SK-N-SH (cell line): Measurements from ENCODE around the gene TGM2. TPM values are rescaled to one million over a fixed set of nuclear protein-coding genes. Genes with fewer than 3 reads are reported as not detected.

Experiments used
- CHD2 ChIP-seq: fragments of 150-350 bp; IDR thresholded peaks from 2 replicates; pipeline ENCODE4 v1.6.1; 2018; ENCODE audit warnings: low read length; ENCODE audit not compliant: partially characterized antibody
- ELF1 ChIP-seq: IDR thresholded peaks from 2 replicates; pipeline ENCODE4 v1.4.0; 2012
- EP300 ChIP-seq, 2 experiments: IDR thresholded peaks; 2 replicates each; pipeline versions ENCODE4 v1.4.0 to v1.6.1; 2012; ENCODE audit warnings: borderline replicate concordance in 1 of 2, low read depth in 1 of 2, low read length in 1 of 2
- EZH2phosphoT487 ChIP-seq: fragments of 200-600 bp; sonication (generic); IDR thresholded peaks from 2 replicates; pipeline ENCODE4 v1.6.1; 2017; ENCODE audit warnings: low read depth, mixed run types, mild to moderate bottlenecking, antibody characterized with exemption, moderate library complexity, borderline replicate concordance
- FOSL2 ChIP-seq: IDR thresholded peaks from 2 replicates; pipeline ENCODE4 v1.4.0; 2012; ENCODE audit warnings: low read depth, mild to moderate bottlenecking, moderate library complexity, borderline replicate concordance
- FOXM1 ChIP-seq: IDR thresholded peaks from 2 replicates; pipeline ENCODE4 v1.4.0; 2012; ENCODE audit warnings: low read depth, mild to moderate bottlenecking
- JUND ChIP-seq: IDR thresholded peaks from 2 replicates; pipeline ENCODE4 v1.4.0; 2012
- MEF2A ChIP-seq: IDR thresholded peaks from 2 replicates; pipeline ENCODE4 v1.4.0; 2012; ENCODE audit warnings: low read depth, borderline replicate concordance
- POLR2AphosphoS5 ChIP-seq: IDR thresholded peaks from 2 replicates; pipeline ENCODE4 v1.6.1; 2012; ENCODE audit warnings: low read depth, low read length
- RCOR1 ChIP-seq: fragments of 150-350 bp; IDR thresholded peaks from 2 replicates; pipeline ENCODE4 v1.6.1; 2017; ENCODE audit warnings: antibody characterized with exemption, low read length
- RFX5 ChIP-seq: IDR thresholded peaks from 2 replicates; pipeline ENCODE4 v1.6.1; 2012; ENCODE audit warnings: mild to moderate bottlenecking, improper control_type of control experiment, low read length
- RXRA ChIP-seq: IDR thresholded peaks from 2 replicates; pipeline ENCODE4 v1.4.0; 2012; ENCODE audit warnings: low read depth, mild to moderate bottlenecking, borderline replicate concordance
- SIN3A ChIP-seq: IDR thresholded peaks from 2 replicates; pipeline ENCODE4 v1.6.1; 2012; ENCODE audit warnings: low read depth, mild to moderate bottlenecking, low read length, moderate library complexity, borderline replicate concordance
- YY1 ChIP-seq: IDR thresholded peaks from 2 replicates; pipeline ENCODE4 v1.4.0; 2012; ENCODE audit warnings: low read depth, mild to moderate bottlenecking
- polyA plus RNA-seq, 3 experiments: library from polyadenylated mRNA; depleted of rRNA; stranded (reverse); fragments of >200 nt; gene quantifications; 2 replicates each; pipeline ENCODE4 v1.2.3, GENCODE V29; 2012
- TF ChIP-seq, protein P1 (sequence below): IDR thresholded peaks from 2 replicates; pipeline ENCODE4 v1.6.1; 2012; ENCODE audit warnings: mild to moderate bottlenecking, low read depth, low read length, moderate library complexity
- TF ChIP-seq, protein P2 (sequence below): IDR thresholded peaks from 2 replicates; pipeline ENCODE4 v1.4.0; 2012; ENCODE audit warnings: low read depth
- TF ChIP-seq, protein P3 (sequence below): fragments of 150-350 bp; IDR thresholded peaks from 2 replicates; pipeline ENCODE4 v1.6.1; 2016; ENCODE audit warnings: mild to moderate bottlenecking, low read depth, low read length
- TF ChIP-seq, protein P4 (sequence below): IDR thresholded peaks from 2 replicates; pipeline ENCODE4 v1.4.0; 2012; ENCODE audit warnings: low read depth, borderline replicate concordance

The TGM2 gene
- polyA plus RNA-seq, 1 of the 3 experiments (the other 2 are of a cell fraction) = 676 TPM

DNA sequence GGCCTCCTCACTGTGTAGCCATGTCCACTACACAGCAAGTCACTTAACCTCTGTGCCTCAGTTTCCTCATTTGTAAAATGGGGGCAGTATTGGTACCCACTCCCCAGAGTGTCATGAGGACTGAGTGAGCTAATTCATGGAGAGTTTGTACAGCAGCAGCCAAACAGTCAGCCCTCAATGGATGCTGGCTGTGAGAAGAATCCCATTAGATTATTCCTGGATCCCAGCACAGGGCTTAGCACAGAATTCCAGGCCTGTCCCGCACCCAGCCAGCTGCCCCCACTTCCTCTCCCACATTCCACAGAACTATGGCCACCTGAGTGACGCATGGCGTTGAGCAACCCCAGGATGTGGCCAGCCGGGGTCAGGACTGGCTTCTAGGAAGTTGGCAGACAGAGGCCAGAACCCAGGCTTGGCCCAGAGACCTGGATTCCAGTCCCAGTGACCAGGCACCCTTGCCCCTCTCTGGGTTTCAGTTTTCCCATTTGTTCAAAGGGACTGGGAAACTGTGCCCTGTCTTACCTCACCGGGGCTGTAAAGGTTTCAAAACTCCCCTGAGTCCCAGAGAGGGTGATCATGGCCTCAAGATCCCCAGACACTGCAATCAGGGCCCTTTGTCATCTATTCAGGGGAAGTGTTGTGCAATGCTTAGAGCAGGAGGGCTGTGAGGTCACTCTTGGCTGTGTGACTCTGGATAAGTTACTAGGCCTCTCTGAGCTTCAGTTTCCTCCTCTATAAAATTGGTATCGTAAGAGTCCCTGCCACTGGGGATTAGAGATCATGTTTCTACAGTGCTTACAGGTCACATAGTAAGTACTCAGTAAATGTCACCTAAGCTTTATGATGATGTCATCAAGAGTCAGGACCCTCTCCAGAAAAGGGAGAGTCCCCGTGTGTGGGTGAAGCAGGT lies 3.0 kb upstream of the TGM2 start (continued):
- TF ChIP-seq, protein P1, sequence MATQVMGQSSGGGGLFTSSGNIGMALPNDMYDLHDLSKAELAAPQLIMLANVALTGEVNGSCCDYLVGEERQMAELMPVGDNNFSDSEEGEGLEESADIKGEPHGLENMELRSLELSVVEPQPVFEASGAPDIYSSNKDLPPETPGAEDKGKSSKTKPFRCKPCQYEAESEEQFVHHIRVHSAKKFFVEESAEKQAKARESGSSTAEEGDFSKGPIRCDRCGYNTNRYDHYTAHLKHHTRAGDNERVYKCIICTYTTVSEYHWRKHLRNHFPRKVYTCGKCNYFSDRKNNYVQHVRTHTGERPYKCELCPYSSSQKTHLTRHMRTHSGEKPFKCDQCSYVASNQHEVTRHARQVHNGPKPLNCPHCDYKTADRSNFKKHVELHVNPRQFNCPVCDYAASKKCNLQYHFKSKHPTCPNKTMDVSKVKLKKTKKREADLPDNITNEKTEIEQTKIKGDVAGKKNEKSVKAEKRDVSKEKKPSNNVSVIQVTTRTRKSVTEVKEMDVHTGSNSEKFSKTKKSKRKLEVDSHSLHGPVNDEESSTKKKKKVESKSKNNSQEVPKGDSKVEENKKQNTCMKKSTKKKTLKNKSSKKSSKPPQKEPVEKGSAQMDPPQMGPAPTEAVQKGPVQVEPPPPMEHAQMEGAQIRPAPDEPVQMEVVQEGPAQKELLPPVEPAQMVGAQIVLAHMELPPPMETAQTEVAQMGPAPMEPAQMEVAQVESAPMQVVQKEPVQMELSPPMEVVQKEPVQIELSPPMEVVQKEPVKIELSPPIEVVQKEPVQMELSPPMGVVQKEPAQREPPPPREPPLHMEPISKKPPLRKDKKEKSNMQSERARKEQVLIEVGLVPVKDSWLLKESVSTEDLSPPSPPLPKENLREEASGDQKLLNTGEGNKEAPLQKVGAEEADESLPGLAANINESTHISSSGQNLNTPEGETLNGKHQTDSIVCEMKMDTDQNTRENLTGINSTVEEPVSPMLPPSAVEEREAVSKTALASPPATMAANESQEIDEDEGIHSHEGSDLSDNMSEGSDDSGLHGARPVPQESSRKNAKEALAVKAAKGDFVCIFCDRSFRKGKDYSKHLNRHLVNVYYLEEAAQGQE = peak; percentile 80
- no peak for TF ChIP-seq RCOR1
- TF ChIP-seq CHD2 = no peak
- TF ChIP-seq, protein P2, sequence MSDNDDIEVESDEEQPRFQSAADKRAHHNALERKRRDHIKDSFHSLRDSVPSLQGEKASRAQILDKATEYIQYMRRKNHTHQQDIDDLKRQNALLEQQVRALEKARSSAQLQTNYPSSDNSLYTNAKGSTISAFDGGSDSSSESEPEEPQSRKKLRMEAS = peak; percentile 81
- peak; percentile 81; the same call in 1 of the 2 replicates for TF ChIP-seq JUND
- TF ChIP-seq ELF1 = peak; percentile 57
- TF ChIP-seq, protein P3, sequence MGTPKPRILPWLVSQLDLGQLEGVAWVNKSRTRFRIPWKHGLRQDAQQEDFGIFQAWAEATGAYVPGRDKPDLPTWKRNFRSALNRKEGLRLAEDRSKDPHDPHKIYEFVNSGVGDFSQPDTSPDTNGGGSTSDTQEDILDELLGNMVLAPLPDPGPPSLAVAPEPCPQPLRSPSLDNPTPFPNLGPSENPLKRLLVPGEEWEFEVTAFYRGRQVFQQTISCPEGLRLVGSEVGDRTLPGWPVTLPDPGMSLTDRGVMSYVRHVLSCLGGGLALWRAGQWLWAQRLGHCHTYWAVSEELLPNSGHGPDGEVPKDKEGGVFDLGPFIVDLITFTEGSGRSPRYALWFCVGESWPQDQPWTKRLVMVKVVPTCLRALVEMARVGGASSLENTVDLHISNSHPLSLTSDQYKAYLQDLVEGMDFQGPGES = no peak
- peak; percentile 88 for TF ChIP-seq FOSL2
- peak; percentile 69; the same call in 1 of the 2 replicates for TF ChIP-seq POLR2AphosphoS5
- TF ChIP-seq YY1 = 0 out of 2 replicates have a peak, but pooled peaks have one; percentile 19
- no peak for TF ChIP-seq EZH2phosphoT487
- peak; percentile 16 to 97; a peak in 3 of 4 replicates for TF ChIP-seq EP300 (IDR thresholded peaks at IDR 0.05; ENCODE audit: borderline replicate concordance in 1 of 2, low read depth in 1 of 2, low read length in 1 of 2)
- TF ChIP-seq, protein P4, sequence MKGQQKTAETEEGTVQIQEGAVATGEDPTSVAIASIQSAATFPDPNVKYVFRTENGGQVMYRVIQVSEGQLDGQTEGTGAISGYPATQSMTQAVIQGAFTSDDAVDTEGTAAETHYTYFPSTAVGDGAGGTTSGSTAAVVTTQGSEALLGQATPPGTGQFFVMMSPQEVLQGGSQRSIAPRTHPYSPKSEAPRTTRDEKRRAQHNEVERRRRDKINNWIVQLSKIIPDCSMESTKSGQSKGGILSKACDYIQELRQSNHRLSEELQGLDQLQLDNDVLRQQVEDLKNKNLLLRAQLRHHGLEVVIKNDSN = no peak
- TF ChIP-seq RFX5 = no peak
- TF ChIP-seq FOXM1 = peak; percentile 81; the same call in 1 of the 2 replicates
- peak; percentile 98 for TF ChIP-seq RXRA
- no peak for TF ChIP-seq MEF2A
- no peak for TF ChIP-seq SIN3A
